Stimulated activated naive CD8-positive, alpha-beta T cell treated with anti-CD3 and anti-CD28 coated beads, Interleukin-15, Interleukin-2, amounts not matched to agents 100 ng/mL and 50 ng/mL, for 24 hours (primary cell): ENCODE measurements around the gene COL12A1.

ENCODE experiments used
- H3K27ac Mint-ChIP-seq: one replicate; pipeline ENCODE4 v1.8.0; 2021; ENCODE audit warnings: mild to moderate bottlenecking, mixed read lengths
- H3K27me3 Mint-ChIP-seq: one replicate; pipeline ENCODE4 v1.8.0; 2021; ENCODE audit warnings: mixed read lengths
- H3K36me3 Mint-ChIP-seq: one replicate; pipeline ENCODE4 v1.8.0; 2021; ENCODE audit warnings: low read depth, mixed read lengths
- H3K4me1 Mint-ChIP-seq: one replicate; pipeline ENCODE4 v1.8.0; 2021; ENCODE audit warnings: low read depth, mixed read lengths
- H3K4me3 Mint-ChIP-seq: one replicate; pipeline ENCODE4 v1.8.0; 2021; ENCODE audit warnings: mild to moderate bottlenecking, mixed read lengths
- H3K9me3 Mint-ChIP-seq: one replicate; pipeline ENCODE4 v1.8.0; 2021; ENCODE audit warnings: mixed read lengths

The COL12A1 gene

DNA sequence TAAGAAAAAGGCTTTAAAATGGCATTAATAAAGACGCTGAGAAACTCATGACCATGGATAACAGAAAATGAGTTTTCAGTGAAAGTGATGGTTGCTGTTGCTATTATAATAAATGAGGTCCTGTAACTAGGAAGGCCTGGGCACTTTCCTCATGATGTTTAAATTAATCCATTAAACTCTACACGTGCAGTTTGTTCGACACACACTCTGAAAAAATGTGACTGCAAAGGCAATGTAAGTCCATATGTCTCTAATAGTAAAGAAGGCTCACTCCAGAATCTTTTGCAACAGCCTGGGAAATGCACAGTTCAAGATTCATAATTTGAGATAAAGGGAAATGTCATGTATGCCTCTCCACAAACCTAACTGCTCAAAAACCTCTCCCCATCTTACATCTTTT is 153.4 kb downstream of the COL12A1 start:
- Mint-ChIP-seq H3K36me3 (no peaks in the 10 kb centered on the region), H3K27ac (no peak overlapping the region), H3K9me3 (no peaks in the 10 kb centered on the region), H3K4me1 (no peaks in the 10 kb centered on the region), H3K27me3 (no peaks in the 10 kb centered on the region), H3K4me3 (no peak overlapping the region)

DNA sequence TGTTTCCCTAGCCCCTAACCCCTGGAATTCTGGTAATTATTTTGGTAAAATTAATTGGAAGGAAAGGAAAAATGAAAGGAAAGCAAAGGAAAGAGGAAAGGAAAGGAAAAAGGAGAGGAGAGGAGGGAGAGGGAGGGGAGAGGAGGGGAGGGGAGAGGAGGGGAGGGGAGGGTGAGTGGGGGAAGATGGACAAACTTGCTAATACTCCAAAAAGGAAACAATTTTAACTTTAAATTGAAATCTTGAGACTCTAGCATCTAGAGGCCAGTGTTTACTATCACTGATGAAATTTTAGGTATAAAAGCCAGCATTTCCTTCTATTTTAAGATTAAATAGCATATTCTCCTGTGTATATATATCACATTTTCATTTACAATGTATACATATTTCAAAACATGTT is 156.5 kb downstream of the COL12A1 start:
- no peaks in the 10 kb centered on the region for H3K36me3 Mint-ChIP-seq

DNA sequence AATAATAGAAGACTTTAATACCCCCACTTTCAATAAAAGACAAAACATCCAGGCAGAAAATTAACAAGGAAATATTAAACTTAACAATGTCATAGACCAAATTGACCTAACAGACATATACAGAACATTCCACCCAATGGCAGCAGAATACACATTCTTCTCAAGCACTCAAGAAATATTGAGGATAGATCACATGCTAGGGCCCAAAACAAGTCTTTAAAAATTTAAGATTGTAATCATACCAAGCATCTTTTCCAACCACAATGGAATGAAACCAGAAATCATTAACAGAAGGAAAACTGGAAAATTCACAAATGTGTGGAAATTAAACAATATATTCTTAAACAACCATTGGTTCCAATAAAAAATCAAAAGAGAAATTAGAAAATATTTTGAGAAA is 161.0 kb downstream of the COL12A1 start:
- H3K4me3 Mint-ChIP-seq, result no peak overlapping the region
- H3K9me3 Mint-ChIP-seq, result peaks cover 13% of the 10 kb centered on the region
- no peaks in the 10 kb centered on the region for H3K4me1 Mint-ChIP-seq
- H3K27me3 Mint-ChIP-seq, result no peaks in the 10 kb centered on the region
- no peak overlapping the region for H3K27ac Mint-ChIP-seq
- H3K36me3 Mint-ChIP-seq, result no peaks in the 10 kb centered on the region

More for the DNA sequence above, 156.5 kb downstream of the COL12A1 start:
- no peaks in the 10 kb centered on the region for H3K27me3 Mint-ChIP-seq
- H3K4me3 Mint-ChIP-seq, result no peak overlapping the region
- H3K4me1 Mint-ChIP-seq, result no peaks in the 10 kb centered on the region
- H3K27ac Mint-ChIP-seq, result no peak overlapping the region
- H3K9me3 Mint-ChIP-seq, result no peaks in the 10 kb centered on the region

DNA sequence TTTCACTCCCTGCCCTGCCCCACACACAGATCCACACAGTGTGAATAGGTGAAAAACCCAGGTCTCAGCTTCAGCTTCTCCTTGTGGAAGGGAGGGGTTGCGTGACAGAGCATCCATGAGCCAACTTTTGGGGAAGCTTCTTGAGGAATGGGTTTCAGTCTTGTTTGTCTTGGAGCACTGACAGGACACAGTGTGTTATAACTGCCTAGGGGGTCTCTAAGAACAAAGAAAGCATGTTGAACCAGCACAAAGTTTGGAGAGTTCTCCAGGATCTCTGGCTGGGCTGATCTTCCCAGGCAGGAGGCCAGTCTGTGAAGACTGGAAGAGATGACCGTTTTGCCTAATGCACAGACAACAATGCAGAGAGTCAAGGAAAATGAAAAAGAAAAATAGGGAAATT is 164.5 kb downstream of the COL12A1 start:
- Mint-ChIP-seq H3K4me3 (no peak overlapping the region), H3K27me3 (no peaks in the 10 kb centered on the region), H3K36me3 (no peaks in the 10 kb centered on the region), H3K9me3 (peaks cover 17% of the 10 kb centered on the region), H3K4me1 (no peaks in the 10 kb centered on the region), H3K27ac (no peak overlapping the region)
